Activated CD8-positive, alpha-beta memory T cell treated with anti-CD3 and anti-CD28 coated beads, Interleukin-2, amount 50 U/mL, for 1 hour (primary cell): ENCODE measurements around the gene TBC1D1.

Source experiments
- DNase-seq: peaks from one replicate; pipeline ENCODE4 v3.0.0-alpha.2; 2020; ENCODE audit errors: extremely low read depth

The TBC1D1 gene

DNA sequence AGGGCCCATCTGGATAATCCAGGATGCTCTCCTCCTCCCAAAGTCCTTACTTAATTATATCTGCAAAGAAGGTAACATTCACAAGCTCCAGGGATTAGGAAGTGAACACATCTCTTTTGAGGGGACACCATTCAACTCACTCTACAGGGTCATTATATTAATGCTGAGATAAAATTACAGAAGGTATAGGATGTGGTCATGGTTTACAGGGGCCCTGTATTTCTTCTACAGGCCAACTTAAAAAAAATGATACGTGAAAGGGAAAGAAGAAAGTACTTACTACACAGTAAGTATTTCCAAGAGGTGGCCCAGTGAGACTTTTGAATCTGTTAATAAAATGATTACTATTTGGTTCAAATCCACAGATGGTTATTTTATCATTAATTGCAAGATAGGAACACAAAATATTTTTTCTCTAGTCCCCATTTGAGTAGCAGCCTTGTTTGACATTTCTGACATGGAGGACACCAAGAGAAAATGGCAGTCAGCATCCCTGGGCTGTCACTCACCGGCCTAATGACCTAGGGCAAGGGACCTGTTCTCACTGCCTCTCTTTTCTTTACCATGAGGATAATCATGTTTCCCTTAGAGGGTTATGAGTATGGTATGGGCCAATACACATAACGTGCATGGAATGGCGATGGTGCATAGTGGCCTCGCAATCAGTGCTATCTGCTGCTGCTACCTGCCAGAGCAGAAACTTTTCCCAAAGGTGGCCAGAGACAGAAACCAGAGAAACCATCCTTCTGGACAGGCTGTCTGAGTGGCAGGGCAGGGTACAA, 209.8 kb downstream of the TBC1D1 start:
- no peak for DNase-seq

DNA sequence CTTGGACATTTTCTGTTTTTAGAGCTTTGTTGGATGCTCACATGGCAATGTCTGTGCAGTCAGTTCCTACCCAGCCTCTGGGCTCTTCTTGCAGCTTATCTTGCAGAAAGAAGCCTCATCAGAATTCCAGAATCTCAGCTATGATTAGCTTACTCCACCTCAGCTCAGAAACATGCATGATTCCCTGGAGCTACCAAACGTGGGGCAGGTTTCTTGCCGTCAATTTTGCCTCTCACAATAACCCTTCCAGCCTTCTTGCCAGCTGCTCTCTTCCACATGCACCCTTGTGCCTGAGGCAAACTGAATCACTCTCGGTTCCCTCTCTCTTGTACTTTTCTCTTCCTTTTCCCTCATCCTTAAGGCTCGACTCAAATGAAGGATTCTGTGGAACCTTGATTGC, 210.7 kb downstream of the TBC1D1 start:
- DNase-seq: no peak

DNA sequence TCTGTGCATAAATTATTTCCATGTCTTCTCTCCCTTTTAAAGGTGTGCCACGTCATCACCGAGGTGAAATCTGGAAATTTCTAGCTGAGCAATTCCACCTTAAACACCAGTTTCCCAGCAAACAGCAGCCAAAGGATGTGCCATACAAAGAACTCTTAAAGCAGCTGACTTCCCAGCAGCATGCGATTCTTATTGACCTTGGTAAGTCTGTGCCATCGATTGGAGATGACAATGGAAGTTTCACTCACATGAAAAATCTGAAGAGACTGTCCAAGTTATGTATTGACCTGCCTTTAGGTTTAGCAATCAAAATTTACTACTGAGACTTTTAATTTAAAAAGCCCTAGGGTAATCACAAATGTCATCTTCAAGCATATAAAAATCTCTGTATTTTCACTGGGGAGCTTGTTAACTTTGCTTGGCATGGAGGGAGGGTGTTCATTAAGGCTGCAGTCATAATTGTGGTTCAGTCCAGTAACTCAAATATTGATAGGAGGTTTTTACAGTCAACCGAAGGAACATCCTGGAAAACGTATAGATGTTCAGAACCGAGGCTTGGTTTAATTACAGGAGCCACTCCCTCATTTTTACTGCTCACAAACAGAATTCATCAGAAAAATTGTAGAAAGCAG, 212.2 kb downstream of the TBC1D1 start:
- DNase-seq: no peak

DNA sequence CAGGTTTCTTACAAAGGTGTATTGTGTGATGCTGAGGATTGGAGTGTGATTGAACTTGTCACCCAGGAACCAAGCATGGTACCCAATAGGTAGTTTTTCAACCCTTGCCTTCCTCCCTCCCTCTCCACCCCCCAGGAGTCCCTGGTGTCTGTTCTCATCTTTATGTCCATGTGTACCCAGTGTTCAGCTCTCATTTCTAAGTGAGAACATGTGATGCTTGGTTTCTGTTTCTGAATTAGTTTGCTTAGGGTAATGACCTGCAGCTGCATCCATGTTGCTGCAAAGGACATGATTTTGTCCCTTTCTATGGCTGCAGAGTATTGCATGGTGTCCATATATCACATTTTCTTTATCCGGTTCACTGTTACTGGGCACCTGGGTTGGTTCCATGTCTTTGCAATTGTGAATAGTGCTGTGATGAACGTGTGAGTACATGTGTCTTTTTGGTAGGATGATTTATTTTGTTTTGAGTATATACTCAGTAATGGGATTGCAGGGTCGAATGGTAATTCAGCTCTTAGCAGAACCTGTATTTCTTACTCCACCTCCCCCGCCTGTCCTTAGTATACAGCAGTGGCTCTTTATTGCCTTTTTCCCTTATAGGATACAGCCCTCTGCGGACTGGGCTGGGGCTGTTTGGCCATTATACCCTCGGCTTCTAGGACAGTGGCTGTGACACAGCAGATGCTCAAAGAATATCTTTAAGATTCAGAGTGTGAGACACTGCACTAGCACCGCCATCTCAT, 214.8 kb downstream of the TBC1D1 start:
- DNase-seq: no peak

DNA sequence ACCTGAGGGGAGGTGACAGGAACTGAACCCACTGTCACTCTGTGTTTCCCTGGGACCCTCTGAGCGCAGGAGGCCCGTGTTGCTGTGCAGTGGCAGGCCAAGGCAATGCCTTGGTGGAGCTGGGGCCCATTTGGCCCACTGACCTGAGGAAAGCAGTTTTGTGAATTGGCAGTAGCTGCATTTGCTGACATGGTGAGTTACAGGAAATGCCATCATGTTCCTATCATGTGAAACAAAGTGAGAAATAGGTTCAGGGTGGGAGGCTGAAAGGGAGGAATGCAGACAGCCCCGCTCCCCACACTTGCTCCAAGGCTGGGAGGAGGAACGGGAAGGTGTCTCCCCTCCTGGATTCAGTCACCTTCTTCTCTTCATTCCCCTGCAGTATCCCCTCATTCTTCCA, 215.4 kb downstream of the TBC1D1 start:
- no peak for DNase-seq

DNA sequence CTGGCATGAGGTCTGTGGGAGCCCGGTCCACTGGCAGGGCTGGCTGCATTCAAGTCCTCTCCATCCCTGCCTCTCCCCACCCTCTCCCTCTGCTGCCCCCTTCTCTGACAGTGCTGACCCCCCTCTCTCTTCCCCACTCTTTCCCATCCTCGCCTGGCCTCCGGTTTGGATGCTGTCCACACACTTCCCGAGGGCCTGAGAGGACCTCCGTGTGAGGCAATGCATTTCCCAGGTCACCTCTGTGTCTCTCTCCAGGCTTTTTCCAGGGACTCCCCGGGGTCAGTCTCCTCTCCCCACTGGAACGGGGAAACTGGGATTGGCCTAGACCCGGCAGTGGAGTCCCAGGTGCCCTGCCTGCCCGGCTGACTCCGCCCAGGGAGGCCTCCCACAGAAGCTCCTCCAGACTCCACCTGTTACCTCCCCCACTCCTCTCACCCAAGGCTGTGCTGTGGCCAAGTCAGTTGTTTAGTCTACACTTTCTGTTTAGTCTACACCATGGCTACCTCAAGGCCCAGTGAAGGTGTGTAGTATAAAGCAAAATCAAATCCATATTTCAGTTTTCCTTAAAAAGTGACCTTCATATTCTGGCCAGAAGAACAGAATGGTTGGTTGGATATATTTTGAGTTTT, 216.1 kb downstream of the TBC1D1 start:
- DNase-seq: no peak

DNA sequence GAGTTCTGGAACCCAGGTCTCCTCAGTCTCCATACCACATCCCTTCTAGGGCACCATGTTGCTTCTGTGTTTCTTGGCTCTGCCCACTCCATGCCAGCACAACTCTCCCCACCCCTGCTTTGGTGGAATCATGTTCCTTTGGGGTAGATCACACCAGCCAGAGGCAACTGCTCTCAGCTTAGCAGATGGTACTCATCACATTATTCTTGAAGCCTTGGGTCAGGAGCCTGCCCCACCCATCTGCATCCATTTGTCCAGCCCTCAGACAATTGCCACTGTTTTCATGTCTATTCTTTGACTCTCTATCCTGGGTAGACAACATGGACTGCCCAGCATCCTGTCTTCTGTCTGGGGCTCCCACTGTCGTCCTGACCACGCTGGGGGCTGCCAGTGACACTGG, 216.9 kb downstream of the TBC1D1 start:
- no peak for DNase-seq

DNA sequence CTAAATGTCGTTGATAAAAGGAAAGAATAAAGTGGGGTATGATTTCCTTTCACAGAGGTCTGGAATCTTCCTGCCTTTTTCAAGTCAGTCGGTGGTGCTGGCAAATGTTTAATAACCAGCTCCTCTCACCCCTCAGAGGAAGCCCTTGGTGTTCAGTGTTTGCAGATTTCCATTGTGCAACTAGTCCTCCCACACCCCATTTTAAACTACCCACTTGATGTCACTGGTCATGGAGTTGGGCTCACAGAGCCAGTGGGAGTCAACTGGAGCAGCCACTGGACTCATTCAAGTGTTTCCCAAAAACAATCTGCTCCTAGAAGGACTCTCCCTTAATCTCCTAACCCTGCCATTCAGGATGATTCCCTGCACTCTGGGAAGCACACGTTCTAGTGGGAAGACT, 218.5 kb downstream of the TBC1D1 start:
- DNase-seq: no peak

DNA sequence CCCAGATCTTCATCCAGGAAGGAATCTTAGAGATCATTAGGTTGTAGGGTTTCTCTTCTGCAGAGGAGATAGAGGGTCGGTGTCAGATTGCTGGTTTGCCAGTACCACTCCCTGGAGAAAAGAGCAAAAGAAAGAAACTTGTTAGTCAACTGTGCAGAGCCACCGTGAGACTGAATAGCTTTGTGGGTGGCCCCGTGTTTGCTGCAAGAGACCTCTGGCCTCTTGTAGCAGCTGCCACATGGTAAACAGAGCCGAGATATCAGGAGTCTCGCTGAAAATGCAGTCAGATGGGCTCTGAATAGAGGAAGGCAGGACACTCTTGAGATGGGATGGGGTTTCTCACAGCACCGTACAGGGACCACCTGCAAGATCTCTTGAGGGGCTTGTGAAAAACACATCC, 219.0 kb downstream of the TBC1D1 start:
- DNase-seq: no peak

DNA sequence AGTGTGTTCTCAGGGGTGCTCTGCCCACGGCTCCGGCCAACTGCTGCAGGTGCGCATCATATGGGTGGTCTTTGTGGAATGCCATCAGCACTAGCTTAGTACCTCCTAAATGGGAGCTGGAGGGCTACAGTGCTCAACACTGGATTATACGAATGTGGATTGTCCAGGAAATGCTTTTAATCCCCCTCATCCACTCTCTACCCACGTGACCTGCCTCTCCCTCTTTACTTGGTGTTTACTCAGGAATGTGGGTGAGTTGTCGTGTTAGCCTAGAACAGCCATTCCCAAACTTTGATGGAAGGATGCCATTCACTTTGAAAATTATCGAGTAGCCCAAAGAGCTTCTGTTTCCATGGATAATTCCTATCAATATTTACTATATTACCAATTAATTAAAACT, 220.1 kb downstream of the TBC1D1 start:
- DNase-seq: no peak

DNA sequence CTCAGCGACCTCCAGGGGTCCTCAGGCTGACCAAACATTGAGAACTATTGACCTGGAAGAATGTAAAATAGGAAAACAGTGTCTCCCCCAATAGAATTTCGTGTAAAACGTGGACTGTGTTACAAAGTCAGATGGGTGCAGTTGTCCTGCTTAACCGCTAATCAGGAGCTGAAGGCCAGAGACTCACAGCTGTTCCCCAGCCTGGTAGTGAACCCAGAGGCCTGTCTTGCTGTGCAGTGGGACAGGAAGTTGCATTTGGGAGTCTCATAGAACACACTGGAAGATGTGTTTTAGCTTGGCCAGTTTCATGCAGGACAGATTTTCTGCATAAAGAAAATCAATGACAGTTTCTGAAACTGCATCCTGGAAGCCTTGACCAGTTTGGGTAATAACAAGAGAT, 220.8 kb downstream of the TBC1D1 start:
- no peak for DNase-seq

DNA sequence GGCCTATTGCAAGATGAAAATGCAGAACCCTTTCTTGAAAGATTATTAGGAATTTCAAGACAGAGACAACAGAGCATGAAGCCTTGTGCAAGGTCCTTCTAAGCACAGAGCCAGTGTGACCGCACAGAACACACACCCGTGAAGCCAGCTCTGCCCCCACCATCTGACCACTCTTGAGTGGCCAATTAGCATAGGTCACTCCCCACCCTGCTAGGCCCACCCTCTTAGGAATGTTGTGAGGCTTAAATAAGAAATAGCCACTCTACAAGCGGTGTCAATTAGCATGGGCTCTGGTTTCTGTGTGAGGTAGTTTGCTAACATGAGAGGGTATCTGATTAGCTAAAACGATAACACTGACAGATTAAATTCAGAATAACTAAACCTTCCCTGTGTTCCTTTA, 222.2 kb downstream of the TBC1D1 start:
- no peak for DNase-seq

DNA sequence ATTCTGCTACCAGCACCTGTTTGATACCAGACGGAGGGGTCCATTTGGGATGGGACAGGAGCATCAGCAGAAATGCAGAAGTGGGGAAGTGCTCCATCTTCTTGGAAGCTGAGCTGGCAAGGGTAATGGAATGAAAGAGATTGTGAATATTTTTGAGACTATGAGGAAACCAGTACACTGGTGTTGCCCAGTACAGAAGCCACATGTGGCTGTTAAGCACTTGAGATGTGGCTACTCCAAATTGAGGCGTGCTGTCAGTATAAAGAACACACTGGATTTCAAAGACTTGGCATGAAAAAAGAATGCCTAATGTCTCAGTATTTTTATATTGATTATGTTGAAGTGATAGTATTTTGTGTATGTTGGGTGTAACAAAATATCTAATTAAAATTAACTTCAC, 222.7 kb downstream of the TBC1D1 start:
- no peak for DNase-seq

DNA sequence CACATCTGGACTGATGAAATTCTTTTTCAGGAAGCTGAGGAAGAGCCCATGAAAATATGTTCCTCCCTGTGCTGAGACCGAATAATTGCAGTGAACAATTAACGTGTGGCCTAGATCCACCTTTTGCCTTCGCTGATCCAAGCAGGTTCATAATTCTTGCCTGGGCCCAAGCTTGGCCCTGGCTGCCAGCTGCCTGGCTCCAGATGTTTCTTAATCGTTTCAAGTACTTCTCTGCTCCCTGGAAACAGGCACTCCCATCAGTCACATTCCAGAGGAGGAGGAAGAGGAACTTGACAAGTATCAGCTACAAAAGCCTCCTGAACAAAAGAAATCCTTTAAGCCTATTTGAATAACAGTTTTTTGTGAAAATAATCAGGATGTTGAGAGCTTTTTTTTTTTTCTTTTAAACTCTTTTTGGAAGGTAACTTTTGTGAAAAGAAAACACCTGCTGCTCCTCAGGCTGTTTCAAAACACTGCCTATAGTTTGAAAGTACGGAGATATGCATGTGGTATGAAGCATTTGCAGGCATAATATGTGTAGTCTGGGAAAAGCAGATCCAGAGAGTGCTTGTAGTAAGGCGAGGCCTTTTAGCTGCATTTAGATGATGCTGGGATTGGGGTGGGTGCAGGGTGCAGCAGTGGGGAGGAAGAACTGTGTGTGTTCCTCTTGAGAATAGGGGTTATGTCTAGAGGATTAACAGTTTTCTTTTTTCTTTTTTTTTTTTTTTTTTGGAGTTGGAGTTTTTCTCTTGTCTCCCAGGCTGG, 223.7 kb downstream of the TBC1D1 start:
- DNase-seq: no peak

DNA sequence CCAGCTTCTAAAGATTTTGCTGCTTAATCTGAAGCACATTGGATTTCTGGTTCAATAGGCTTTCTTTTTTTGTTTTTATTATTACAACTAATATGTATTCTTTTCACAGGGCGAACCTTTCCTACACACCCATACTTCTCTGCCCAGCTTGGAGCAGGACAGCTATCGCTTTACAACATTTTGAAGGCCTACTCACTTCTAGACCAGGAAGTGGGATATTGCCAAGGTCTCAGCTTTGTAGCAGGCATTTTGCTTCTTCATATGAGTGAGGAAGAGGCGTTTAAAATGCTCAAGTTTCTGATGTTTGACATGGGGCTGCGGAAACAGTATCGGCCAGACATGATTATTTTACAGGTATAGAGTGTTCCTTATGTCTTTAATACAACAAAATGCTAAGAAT, 224.7 kb downstream of the TBC1D1 start:
- no peak for DNase-seq

DNA sequence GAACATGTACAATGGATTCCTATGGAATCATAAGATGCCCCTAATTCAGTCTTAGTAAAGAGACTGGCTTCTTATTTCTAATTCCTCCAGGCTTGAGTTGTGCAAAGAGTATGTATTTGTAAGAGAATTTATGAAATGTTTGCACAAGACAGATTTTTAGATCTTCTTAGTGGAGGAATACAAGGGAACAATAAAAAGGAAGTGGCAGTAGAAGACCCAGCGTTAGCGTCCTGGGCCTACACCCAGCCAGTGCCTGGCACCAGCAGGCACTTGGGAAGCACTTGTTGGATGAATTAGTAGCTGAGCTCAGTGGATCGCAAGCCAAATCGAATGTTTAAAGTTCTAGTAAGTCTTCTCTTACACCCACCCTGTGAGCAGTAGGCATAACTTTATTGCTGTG, 226.7 kb downstream of the TBC1D1 start:
- DNase-seq: no peak

DNA sequence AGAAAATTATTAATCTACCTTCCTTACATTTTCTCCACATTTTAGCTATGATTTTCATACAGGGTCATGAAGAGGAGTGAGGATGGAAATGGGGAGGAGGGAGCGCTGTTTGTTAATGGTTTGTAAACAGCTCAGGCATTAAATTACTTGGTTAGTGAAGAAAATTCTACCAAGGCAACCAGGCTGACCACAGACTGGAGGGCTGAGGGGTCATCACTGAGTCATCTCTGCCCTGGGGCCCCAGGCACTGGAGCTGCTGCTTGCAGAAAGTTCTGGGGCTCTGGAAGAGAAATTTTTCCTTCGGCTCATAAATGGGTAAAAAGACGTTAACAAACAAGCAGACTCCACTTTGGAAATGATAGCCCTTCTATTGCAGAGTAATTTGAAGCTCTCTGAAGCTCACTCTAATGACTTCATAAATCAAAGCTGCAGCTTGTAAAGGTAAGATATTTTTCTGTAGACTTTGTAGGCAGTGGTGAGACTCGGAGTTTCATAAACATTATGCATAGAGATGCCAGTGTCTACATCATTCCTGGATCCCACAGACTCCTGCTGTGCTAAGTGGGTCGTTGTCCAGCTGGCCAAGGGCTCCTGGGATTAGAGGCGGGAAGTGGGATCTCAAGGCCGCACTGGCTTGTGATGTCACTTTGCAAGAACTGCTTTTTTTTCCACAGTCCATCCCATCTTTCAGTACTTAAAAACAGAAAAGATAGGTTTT, 228.9 kb downstream of the TBC1D1 start:
- DNase-seq: no peak

DNA sequence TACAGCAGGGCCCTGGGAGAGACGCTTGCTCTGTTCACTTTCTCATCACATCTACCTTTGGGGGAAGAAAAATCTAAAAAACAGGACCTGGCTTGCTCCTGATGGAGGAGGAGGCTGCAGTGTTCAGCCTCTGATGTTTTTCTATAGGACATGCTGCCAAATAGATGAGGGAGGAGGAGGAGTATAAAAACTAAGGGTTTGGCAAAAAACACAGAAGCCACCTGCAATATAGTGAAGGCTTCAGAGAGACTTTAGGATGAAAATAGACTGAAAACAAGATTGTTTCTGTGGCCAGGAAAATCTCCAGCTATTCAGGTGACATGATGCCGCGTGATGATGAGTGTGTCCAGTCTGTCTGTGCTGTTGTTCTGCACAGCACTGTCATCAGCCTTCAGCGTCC, 229.9 kb downstream of the TBC1D1 start:
- DNase-seq: no peak

DNA sequence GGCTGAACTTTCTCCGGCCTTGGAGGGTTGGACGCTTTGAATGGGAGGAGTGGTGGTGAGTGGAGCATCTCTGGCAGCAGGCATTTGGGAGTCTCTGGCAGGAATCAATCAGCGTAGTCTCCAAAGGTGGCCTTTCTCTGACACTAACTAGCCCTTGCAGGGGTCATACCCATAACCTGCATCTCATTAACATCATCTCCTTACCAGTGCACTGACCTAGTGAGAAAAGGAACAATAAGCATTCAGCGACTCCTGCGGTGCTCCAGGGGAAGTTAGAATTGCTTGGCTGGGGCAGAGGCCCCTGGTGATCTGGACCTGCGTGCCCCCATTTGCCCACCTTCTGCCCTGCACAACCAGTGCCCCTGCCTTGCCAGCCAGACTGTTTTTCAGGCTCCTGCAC, 231.2 kb downstream of the TBC1D1 start:
- DNase-seq: no peak

DNA sequence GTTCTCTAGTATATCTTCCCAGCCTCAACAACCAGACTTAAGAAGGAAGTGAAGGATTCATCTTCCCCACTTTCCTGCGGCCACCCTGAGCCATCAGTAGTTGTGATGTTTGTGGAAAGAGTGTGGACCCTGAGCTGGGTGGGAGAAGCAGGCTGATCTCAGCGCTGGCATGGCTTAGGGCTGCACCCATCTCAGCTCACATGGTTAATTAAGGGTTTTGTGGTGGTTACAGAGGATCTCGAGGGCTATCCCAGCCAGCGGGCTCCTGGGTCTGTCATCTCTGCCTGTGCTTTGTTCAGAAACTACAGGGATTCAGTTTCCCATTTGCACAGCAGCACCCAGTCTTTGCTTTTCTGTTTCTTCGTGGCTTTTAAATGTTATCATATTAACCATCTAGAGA, 232.7 kb downstream of the TBC1D1 start:
- DNase-seq: no peak

DNA sequence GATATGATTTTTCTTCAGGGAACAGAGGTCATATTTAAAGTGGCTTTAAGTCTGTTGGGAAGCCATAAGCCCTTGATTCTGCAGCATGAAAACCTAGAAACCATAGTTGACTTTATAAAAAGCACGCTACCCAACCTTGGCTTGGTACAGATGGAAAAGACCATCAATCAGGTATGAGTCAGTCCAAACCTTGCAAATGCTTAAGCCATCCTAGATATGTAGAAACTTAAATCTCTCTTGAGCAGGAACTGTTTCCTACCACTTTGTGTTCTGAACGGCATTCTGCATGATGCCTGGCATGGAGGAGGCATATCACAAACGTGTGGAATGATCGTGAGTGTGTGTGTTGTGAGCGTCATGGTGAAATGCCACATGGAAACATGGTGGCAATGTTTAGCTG, 234.1 kb downstream of the TBC1D1 start:
- DNase-seq: no peak
